HG02840 (cell line): ENCODE measurements around the gene STXBP5.

ENCODE experiments used
- ATAC-seq: cut with Tn5 transposase; IDR thresholded peaks from one replicate; pipeline ENCODE4 v1.9.1; 2021; ENCODE audit warnings: mild to moderate bottlenecking, moderate library complexity, moderate number of reproducible peaks; ENCODE audit not compliant: unreplicated experiment, low FRiP score

STXBP5 gene

GRCh38 chr6:147204060-147204785 lies at the start of gene STXBP5:
Gene STXBP5 (plus strand): TSS chr6:147204417. CDS start chr6:147204533, 116 bp downstream.
- ATAC-seq, result peak; percentile 30

- no peak for ATAC-seq
Measured at GRCh38 chr6:147154454-147154853, 49.8 kb upstream of the STXBP5 start.

- no peak for ATAC-seq
Measured at GRCh38 chr6:147156218-147156617, 48.0 kb upstream of the STXBP5 start.

DNA sequence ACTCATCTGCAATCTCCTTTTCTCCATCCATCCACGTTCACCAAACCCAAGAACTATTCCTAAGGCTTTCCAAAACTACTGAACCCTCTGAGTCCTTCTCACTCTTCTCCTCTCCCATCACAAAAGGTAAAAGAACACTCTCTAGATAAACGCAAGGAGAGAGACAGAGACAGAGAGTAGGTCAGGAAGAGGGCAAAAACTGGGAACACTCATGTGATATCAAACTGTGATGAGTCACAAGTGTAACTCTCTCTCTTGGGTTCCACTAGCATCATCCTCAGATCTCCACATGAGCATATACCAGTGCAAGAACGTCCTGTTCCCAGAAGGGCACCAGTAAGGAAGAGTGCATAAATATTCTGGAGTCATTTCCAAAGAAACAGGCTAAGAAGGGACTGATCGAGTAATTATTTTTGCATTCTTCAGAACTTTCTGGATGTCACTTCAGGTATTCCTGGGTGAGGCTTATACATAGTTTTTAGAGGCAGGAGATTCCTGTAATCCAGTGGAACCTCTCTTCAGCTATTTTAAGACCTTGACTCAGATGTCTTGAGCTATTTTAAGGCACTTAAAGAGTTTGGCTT lies 47.3 kb upstream of the STXBP5 start:
- ATAC-seq, result no peak

- ATAC-seq, result no peak
Measured at GRCh38 chr6:147157930-147158329, 46.3 kb upstream of the STXBP5 start.

DNA sequence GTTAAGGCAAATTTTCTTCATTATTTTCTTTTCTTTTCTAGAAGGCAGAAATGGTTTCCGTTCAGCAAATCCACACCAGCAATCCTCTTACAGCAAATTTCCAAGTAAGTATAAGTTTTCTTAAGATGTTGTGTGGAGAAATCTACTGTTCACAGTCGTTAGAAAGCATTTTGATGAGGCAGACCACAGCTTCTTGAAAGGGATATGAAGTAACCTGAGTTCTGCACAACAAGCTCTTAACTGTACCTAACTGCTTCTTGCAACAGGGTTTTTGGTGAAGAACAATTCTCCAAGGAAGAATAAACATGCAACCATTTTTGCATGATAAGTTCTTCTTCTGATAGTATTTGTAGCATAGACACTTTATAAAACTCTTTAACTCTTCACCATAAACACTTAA lies 45.3 kb upstream of the STXBP5 start:
- no peak for ATAC-seq

- ATAC-seq, result no peak
Measured at GRCh38 chr6:147159536-147160374, 44.5 kb upstream of the STXBP5 start.

DNA sequence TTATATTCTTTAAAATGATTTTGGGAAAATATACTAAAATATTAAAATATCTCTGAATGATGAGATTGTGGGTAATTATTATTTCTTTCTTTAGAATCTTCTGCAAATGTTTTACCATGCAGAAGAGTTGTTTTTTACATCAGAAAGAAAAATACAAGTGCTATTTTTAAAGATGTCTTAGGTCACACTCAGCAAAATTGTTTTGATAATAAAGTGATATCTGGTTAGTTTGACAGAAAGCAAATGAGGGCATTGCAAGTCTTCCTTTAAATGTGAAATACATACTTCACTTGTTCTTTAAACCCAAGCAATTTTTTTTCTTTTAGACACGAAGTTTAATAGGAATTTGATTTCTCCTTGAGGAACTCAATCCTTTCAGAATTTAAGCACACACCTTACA lies 43.6 kb upstream of the STXBP5 start:
- ATAC-seq, result no peak

DNA sequence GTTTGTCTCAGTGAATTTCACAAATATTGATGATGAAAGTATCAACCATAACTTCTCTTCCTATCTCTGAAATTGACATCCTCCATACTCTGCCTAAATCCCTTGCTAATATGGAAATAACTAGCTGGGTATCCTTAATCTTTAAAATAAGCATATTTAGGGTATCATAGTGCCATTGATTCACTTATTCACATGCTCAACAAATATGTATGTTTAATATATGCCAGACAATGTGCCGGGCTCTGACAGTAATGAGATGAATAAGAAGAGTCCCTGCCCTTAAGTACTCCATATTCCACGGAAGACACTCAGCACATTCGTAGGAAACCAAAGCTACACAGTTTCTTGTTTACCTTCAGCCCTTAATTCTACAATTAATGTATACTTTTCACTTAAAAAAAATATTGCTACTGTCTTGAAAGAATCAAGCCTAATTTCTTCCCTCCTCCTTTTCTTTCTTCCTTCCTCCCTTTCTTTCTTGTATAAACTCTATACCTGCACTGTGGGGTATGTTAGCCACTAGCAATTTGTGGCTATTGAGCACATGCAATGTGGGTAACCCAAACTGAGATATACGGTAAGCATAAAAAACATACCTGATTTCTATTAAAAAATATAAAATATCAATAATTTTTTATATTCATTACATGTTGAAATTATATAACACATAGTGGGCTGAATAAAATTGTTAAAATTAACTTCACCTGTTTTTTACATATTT lies 42.8 kb upstream of the STXBP5 start:
- no peak for ATAC-seq

GRCh38 chr6:147161974-147162495 lies 42.2 kb upstream of the STXBP5 start:
- ATAC-seq, result no peak

DNA sequence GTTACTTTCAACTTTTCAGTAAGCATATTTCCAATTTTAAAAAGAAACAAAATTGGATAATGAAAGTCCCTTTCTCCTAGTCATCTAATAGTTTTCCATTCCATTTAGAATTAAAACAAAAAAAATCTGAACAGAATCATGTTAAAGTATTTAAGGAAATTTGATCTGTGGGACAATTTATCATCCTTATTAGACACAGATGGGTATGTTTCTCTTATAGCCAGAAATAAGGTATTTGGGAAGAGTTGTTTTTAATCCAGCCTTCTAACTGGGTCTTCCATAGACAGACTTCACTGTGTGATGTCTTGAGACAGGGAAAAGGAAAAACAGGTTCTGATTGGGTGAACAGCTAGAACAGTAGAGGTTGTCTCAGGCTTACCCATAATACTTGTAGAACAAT lies 39.5 kb upstream of the STXBP5 start:
- ATAC-seq, result no peak

DNA sequence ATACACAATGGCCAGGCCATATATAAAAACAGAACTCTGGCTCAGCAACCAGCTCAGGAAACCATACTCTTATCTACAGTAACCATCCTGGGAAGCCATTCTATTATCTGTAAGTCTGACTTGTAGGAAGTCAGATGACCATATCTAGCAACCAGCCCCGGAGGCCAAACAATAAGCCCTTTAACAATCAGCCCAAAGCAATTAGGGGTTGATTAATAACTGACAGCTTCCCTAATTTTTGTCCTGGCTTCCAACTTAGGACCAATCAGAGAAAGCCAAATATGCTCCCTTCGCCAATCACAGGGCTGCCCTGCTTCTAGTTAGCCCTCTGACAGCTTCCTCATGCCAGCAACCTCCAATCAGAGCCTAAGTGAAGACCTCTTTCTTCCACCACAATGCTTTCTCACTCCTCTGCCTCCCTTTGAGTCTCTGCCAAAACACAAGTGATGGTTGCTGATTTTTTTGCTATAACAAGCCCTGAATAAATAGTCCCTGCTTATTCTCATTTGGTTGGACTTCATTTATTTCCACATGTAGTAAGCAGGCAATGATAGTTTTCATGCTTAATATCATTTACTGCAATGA lies 37.8 kb upstream of the STXBP5 start:
- no peak for ATAC-seq

- no peak for ATAC-seq
Measured at GRCh38 chr6:147166992-147167391, 37.2 kb upstream of the STXBP5 start.

- no peak for ATAC-seq
Measured at GRCh38 chr6:147167576-147168461, 36.4 kb upstream of the STXBP5 start.

DNA sequence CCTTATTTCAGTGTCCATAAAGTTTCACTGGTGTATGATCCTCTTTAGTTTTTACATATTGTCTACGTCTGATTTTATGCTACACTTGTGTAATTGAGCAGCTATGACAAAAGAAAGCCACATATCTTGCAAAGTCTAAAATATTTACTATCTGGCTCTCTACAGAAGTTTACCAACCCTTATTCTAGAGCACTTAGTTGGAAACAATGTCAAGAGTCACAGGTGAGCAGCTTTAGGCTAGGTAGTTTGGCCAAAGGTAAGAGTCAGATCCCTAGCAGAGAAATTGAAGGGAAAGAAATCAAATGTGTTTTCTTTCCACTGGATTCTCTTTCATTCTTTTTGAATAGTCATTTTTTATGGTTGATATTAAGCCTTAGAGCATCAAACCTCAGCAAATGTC lies 34.7 kb upstream of the STXBP5 start:
- no peak for ATAC-seq

- ATAC-seq, result no peak
Measured at GRCh38 chr6:147170269-147170668, 33.9 kb upstream of the STXBP5 start.

DNA sequence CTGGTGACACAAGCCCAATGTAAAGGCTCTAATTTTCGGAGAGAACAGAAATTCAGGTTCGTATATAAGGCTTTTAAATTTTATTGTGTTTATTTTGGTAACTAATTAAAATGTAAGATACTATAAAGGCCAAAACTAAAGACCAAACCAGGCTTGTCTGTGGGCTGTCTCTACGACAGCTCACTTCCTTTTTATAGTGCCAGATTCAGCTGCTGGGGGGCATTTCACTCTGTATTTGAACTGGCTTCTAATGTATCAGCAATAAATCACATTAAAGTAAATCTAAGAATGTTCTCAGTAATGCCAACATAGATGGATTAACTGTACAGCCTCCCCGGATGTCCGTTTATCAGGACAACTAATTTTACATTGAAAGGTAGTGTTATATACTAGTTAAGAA lies 31.1 kb upstream of the STXBP5 start:
- no peak for ATAC-seq

DNA sequence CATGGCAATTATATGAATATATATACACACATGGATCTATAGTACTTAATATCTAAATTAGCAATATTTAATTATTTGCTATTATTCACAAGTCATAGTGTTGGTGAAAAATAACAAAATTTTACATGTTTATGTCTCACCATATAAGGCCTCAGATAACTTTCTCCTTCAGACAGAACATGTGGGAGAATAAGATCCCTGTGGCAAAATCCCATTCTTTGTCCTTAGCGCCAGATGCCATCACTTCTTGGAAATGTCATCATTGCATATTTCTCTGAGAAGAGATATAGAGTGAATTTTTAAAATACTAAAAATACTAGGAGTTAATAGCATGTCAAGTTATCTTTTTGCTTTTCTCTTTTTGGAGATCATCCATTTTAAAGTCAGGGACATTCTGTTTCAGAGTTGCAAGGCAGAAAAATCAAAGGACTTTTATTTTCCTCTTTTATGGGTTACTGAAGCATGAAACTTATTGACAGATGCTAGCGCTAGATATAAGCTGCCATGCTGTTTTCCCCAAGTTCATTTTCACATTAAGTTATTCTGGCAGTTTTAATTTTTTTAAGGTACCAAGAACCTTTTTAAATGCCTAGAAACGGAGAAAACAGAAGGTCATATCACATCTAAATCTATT lies 30.4 kb upstream of the STXBP5 start:
- no peak for ATAC-seq

DNA sequence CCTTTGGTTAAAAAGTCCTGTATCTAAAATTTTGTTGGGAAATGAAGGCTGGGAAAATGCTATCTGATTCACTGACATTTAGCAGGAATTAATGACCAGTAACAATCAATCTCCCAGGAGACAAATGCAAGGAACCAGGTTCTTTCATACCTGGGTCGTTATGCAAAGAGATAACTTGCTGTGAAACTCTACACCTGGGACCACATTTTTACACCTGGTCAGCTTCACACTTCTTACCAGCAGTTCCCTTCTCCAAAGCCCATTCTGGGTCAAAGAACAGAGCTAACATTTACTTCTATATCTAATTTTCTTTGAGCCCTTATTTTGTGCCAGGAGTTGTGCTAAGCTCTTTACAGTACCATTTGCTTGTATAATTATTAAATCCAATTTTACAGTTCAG lies 27.4 kb upstream of the STXBP5 start:
- no peak for ATAC-seq
